GF-D8 (cell line): ENCODE measurements around the gene CD44.

Experiments used
- DNase-seq: peaks from one replicate; lab custom pipeline; 2025; lab: John Stamatoyannopoulos, UW

CD44 gene

DNA sequence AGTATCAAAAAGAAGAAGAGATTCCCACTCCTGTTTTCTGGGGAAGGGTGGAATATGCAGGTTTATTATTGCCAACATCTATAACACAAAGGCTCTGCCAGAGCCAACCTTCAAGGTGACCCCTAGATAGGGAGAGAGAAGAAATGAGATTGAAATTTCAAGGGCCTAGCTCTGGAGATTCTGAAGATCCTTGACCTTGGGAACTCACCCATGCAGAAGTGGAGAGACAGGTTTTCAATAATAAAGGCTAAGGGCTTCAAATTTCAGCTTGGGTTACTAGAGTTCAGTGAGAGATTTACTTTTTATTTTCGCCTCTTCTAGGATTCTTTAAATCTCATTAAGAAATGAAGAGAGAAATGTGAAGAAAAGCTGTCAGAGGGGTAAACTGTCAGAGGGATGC lies 98.4 kb downstream of the CD44 start:
- DNase-seq: no peak

DNA sequence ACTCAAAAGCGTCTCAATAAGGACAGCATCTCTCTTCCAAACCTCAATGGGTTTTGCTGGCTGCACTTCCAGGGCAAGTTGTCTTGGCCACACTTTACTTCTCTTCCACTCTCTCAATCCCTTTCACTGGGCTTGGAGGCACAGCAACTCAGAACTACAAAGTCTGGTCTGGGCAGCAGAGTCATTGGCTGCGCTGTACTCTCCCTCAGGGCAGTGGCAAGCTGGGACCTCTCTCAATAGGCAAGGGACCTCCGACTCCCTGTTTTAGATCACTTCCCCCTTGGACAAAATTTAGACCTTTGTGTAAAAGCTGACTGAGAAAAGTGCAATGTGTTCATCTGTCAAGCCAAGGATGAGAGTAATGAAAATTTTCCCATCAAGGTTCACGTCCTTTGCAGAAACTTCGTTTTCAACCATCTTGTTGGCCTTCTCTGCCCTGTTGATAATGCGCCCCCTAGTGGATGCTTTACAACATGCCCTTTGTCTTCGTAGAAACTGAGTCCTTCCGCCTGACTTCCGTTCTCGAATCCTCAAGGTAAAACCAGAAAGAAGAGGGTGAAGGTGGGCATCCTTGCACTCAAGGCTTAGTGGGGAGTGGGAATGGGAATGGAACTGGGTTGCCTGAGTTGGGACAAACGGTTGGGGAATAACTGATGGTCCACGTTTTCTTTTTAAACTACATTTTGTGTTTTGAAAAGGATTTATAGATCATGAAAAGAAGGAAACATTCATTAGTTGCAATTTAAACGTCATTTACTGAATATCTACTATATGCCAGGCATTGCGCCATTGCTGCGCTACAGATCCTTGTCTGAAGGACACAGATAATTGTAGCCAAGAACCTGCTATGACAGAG lies 99.1 kb downstream of the CD44 start:
- no peak for DNase-seq

DNA sequence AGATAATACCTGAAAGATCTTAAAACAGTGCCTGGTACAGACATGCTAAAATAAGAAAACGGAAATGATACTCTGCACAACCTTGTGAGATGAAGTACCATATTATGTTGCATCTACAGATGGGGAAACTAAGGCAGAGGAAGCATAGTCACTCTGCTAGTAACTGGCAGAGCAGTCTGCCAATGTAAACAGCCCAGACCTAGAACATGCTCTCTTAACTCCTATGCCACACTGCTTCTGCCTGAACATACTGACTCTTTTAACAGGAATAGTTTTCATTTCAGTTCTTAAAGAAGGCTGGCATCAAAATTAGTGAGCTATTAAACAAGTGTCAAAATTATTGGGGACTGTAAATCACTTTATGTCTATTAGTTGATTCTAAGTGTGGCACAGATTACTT lies 99.9 kb downstream of the CD44 start:
- no peak for DNase-seq

DNA sequence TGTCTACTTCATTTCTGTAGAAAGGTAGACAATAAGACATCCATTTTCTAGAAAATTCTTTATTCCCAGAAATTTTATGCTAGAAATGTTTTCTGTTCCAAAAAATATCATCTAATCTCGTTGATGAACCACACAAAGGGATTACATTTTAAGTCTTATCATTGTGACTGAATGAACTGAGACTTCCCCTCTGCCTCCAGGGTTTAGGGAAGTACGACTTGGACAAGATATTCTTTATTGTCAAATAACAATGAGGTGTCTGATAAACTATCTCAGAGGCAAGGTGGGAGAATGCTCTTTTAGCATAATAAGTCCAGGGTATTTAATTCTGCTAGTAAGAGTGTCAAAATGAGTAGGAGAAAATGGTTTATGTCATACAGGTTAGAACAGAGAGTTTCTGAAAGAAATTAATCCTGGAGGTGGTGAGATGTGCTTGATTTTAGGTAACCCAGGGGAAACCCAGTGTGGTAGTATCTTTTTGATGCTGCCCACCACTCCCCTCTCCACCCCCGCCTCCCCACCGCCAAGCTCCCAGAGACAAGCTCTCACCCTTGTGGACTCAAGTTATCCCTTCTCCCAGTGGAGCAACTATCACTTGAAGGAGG lies 100.6 kb downstream of the CD44 start:
- no peak for DNase-seq

DNA sequence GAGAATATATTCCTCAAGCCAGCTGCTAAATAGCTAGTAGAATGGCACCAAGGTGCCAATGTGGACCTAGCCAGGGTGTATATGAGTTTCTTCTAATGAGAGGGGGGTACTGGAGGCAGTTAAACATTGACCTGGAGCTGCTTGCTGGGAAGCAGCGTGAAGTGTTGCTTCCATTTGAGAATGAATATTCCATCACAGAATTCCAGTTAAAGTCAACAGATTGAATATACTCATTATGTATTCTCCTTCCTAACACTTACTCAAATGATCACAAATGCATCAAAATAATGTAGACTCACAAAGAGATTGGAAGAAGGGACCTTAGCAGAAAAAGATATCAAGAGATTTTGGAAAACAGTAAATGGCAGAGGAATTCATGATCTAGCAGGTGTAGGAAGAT lies 102.1 kb downstream of the CD44 start:
- no peak for DNase-seq

DNA sequence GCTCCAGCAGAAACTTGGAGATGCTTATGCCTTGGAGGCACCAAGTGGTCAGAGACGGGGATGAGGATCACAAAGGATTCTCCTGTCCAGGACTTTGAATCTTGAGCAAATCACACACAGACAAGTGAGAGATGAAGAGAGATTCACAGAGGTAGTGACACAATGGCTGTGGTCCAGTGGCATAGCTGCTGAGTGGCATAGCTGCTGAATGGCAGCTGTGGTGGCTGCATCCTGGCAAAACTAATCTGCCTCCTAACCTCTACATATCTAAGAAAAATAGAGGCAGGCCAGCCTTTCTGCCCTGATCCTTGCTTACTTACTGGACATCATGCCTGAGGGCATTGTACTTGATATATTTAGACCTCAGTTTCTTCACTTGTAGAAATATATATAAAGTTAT lies 102.6 kb downstream of the CD44 start:
- DNase-seq: no peak

DNA sequence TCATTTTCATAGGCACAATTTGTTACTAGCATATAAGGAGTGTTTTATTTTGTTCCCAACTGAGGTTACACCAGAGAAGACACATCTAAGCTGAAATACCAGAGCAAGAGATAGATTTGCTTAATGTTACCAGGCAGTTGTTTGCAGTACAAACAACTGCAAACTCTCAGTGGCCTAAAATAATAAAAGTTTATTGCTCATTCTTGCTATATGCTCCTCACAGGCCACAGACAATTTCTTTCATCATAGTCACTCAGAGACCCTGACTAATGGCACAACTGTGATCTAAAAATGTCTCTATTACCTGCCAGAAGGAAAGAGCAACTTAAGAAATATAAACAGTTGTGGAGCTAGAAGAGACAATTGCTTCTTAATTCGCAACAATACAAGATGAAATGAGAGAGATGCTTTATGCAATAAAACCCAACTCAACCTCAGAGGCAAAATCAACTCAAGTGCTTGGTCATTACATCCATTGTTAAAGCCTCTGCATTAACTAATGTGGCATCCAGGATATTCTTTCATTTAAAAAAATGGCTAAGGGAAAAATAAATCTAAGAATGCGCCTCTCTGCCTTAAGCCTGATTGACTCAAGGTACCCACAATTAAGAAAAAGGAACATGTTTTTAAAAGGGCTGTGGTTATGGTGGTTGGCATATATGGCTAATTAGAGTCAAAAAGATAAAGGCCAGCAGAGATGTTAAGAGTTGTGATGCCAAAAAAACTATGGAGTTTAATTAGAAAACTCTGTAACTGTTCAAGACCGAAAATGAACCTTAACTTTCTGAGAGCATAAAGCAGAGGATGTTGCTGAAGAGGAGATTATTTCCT lies 103.7 kb downstream of the CD44 start:
- no peak for DNase-seq

DNA sequence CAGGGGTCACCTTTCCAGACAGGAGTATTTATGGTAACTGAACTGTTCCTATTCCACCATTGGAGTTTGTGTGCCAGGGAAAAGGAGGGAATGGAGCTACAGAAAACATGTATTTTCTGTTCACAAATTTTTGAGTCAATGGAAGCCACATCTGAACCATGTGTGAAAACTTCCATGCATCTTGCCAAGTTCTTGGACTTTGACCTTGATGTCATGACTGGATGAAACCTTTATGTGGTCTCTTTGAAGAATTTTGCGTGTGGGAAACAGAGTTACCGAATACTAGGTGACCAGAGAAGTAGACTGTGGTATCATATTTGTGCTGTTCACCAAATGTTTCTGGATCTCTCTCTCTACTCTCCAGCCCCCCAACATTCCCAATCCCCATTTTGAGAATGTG lies 104.8 kb downstream of the CD44 start:
- no peak for DNase-seq

DNA sequence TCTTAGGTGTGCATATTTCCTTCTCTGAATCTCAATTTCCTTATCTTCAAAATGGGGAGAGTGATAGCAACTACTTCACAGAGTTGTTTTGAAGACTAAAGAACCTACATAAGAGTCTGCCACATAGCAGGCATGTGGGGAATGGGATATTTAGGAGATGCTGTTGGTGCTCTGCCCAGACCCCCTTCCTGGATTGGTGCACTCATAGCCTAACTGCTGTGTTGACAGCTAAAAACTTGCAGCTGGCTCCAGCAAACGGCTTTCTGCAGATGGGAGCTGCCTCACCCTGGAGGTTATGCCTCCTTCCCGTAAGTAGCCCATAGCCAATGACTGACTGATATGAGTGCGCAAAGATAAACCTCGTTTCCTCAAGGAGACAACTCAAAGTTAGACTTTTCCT lies 106.1 kb downstream of the CD44 start:
- no peak for DNase-seq

DNA sequence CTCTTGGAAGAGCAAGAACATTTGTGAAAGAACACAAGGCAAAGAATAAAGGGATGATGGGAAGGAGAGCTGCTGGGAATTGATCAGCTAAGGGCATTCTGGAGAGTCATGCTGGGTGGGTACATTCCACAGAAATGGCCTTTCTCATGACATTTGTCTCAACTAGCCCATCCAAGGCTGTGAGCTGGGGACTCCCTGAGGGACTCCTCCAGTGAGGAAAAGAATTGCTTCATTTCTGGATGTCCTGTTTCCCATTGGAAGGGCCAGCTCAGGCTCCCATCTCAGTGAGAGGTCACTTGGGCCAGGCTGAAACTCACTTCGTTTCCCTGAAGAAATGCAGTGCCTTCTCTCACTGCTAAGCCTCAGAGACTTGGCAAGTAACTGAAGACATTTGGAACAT lies 106.8 kb downstream of the CD44 start:
- DNase-seq: no peak

DNA sequence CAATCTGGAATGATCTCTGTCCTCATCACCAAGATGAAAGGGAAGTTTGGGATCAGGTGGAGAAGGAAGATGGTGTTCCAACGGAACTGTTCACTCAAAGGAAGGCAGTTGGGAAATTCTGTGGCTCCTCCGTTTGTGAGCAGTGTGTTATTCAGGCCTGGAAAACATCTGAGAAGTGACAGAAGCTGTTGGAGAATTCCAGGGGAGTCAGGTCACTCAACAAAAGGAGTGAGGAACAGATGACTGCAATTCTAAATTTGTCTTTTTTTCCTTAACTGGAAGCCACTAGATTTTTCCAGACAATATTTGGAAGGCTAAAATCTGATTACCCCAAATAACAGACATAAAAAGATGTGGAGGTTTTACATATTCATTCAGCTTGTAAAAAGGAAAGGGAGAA lies 107.8 kb downstream of the CD44 start:
- DNase-seq: no peak

DNA sequence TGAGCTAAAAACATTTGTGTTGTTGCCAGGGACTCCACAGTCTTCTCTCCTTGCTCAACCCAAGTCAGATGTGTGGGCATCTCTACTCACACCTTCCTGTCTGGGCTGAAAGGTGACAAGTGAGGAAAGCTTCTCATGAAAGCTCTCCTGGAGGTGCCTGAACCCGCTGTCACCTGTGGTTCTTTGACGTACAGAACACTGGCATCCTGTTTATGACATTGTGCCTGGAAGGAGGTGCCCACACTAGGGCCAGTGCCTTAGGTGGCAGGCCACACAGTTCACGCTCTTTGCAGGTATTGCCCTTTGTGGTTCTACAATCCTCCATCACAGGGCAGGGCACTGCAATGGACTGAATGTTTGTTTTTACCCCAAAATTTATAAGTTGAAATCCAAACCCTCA lies 108.5 kb downstream of the CD44 start:
- no peak for DNase-seq

DNA sequence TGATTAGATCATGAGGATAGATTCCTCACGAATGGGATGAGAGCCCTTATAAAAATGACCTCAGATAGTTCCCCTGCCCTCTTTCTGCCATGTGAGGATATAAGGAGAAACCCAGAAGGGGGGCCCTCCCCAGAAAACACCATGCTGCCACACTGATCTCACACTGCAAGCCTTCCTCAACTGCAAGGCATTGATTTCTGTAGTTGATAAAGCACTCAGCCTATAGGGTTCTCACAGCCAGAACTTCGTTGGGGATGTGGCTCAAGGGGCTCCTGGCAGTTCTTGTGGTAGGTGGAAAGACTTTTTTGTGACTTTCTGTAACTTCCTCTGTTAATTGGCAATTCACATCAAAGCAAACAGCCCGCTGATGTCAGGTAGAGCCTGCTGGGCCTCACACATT lies 108.9 kb downstream of the CD44 start:
- DNase-seq: no peak

DNA sequence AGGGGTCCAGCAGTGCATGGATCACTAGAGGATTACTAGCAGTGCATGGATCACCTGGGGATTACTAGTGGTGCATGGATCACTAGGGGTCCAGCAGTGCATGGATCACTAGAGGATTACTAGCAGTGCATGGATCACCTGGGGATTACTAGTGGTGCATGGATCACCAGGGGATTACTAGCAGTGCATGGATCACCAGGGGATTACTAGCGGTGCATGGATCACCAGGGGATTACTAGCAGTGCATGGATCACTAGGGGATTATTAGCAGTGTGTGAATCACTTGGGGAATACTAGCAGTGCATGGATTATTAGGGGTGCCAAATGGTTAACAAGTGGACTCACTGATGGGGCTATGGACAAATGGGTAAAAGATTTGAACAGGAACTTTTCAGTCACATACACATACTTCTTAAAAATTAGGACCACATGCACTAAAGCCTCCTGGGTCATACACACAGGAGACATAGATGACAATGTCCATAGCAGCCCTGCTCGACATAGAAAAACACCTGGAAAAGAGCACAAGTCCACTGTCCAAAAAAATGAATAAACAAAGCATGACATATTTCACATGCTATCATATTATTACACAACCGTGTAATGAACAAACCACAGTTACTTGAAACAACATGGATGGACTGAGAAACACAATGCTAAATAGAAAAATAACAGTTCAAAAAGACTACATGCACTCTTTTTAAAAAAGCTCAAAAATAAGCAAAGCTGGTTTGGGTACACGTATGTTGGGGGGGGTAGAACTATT lies 109.8 kb downstream of the CD44 start:
- DNase-seq: no peak

DNA sequence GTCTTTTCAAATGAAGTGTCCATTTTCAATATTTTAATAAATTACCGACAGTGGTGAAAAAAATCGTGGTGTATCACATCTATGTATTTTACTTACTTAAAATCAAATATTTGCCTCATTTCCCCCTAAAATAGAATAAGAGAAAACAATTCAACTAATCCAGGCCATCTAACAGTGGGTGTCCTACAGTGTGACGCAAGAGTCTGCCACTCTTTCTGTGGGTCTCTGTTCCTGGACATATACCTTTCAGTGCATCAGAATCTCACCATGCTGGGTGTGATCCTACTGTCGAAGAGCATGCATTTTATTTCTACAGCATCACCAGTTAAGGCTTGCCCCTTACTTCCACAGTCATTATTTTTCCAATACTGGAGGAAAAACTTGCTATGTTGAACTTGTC lies 111.2 kb downstream of the CD44 start:
- no peak for DNase-seq

DNA sequence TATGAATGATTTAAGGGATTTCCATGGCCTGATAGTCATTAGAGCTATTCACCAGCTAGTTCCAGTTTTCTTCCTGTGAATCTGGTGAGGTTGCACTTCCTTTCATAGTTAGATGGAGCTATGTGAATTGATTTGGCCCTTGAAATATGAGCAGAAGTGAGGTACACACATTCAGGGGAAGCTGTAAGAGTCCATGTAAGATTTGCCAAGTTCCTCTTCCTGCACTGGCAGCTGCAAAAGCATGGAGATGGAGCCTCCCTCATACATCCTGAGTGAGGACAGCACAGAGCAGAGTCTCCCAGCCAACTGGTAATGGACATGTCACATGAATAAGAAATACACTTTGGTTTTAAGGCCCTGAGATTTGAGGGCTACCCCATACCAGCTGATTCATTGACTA lies 111.7 kb downstream of the CD44 start:
- DNase-seq: no peak

DNA sequence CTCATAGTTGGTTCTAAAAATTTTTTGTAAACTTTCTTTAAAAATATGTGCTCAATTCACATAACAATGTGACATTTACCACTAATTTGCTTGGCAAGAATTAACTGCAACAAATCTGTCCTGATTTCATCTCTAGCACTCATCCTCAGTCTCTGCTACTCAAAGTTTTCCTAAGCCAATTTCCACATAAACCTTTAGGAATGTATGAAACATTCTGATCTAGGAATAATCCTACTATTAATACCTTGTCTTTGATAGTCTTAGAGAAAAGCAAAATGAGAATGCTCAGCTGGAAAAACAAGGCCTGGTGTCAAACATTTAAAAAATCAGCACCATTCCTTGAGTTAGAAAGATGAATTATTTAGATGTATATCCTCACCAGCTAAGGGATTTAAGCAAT lies 114.3 kb downstream of the CD44 start:
- no peak for DNase-seq

DNA sequence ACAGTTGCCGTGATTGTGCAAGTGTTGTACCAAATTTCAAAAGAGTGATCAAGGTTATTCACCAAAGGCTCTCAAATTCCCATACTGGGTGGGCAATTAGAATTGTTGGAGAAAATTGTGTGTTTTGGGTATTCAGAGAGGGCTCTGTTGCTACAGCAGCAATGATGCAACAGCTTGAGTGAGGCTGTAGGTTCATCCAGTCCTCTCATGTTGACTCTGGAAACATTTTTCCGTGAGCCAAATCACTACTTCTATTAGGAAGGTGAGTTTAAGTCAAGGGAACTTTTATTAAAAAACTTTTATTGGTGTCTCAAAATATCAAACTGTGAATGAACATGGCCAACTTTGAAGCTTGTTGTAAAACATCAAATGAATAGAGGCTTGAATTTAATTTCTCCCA lies 116.5 kb downstream of the CD44 start:
- DNase-seq: no peak

DNA sequence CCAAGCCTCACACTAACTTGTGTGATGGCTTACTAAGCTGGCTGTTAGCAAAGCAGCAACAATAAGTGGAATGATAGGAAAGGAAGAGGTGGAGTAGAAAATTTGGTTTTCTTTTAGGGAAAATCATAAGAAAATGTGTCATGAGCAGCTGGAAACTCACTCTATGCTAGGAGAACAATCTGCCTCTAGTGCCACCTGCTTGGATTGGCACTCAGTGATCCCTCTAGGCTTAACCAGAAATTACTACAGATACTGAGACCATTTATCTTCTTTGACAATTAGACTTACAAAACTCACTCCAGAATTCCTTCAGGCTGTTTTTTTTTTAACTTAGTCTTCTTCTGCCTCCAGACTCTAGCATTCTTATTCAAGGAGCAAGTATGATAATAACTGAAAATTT lies 117.3 kb downstream of the CD44 start:
- DNase-seq: no peak

DNA sequence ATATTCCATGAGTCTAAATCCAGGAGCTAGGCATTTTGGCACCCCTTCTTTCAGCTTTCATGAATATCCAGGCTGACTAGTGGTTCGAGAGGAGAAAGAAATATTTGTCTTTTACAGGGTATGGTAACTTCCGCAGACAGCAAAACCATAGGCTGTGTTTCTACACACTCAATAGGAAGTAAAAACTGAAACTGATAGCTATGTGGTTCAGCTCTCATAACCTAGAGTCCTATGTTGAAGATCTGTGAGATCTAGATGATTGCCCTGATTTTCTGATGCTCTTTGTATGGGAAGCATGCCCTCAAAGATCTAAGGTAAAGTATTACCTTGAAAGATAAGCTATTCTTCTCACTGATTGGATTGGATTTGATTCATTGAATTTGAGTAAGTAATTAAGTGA lies 118.3 kb downstream of the CD44 start:
- DNase-seq: no peak

DNA sequence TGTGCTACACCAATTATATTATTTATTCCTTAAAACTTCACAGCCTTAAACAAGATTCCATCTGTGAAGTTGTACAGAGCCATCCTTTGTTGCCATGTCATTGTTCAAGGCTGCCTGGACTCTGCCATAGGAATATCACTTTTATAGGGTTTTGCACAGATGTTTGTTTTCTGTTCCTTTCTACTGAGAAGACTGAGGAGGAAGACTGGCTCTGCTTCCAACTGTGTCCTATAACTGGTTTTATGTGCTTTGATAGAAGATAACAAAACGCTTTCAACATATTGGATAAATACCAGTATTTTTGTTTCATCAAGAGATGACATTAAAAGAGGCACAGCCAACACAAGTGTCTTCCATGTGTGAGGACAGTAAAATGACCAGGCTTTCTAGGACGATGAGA lies 120.6 kb downstream of the CD44 start:
- no peak for DNase-seq

DNA sequence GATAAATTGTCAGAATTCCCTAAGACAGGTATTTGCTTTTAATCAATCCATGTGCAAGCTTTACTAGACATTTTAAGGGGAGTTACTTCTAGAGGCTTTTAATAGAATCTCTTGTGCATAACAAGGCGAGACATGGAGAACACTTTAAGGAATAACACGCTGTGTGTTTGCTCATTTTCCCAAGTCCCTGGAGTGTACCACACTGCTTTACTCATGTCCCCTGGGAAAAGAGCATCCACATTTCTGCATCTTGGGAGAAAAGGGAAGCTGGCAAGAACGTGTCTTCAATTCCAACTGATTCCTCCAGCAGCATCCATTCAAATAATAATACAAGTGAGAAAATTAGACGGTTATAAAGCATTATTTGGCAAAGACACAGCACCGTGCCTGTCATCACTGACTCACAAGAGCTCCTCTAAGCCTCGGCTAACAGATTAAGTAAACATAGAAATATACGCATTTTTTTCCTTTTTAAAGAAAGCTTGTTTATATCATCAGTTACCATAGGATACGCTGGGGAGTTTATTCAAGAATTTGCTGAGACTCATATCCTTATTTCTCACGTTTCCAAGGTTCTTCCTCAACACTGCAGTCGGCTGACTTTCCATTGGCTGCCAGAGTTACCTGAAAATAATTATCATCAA lies 121.5 kb downstream of the CD44 start:
- DNase-seq: no peak
